IMR-90 (cell line): ENCODE results near the gene NCF2. TPM values are rescaled to one million over a fixed set of nuclear protein-coding genes. Genes with fewer than 3 reads are reported as not detected.

Source experiments
- ATAC-seq: fragments of 200-7000 bp; cut with Tn5 transposase; 2 replicates; pipeline ENCODE4 v1.9.1; 2020; ENCODE audit warnings: low read depth, mild to moderate bottlenecking, moderate library complexity
- BruUV-seq: library from RNA; stranded (reverse); fragments of 400-500 nt; replicated peaks from 2 replicates; lab custom pipeline; 2021; lab: Mats Ljungman, UMichigan
- CTCF ChIA-PET: fragments of 300-600 bp; formaldehyde crosslinking; extraction: SDS; loops from one replicate; lab custom pipeline; 2021; ENCODE audit warnings: antibody characterized with exemption; lab: Yijun Ruan, JAX
- POLR2A ChIA-PET: fragments of 300-600 bp; sonication (Branson Sonifier 250); formaldehyde crosslinking; loops from one replicate; lab custom pipeline; 2022; ENCODE audit warnings: antibody characterized with exemption; ENCODE audit not compliant: unreplicated experiment; lab: Charles Lee
- DNase-seq: peaks from one replicate; pipeline ENCODE4 v3.0.0; 2013
- H2AFZ ChIP-seq: replicated peaks from 2 replicates; pipeline ENCODE3; 2013; ENCODE audit warnings: low read length, mild to moderate bottlenecking; ENCODE audit not compliant: poor library complexity
- H2AK5ac ChIP-seq: 2 replicates; pipeline ENCODE4 v1.6.1; 2013; ENCODE audit warnings: low read depth, low read length, inconsistent platforms
- H2AK9ac ChIP-seq: replicated peaks from 2 replicates; pipeline ENCODE3; 2013; ENCODE audit warnings: mild to moderate bottlenecking, low read depth, low read length, moderate library complexity; ENCODE audit not compliant: poor library complexity
- H2BK120ac ChIP-seq: 2 replicates; pipeline ENCODE4 v1.6.1; 2013; ENCODE audit warnings: low read depth, low read length, inconsistent platforms
- H2BK15ac ChIP-seq: 3 replicates; pipeline ENCODE4 v1.6.1; 2013; ENCODE audit warnings: low read depth, low read length, inconsistent platforms
- H2BK20ac ChIP-seq: 2 replicates; pipeline ENCODE4 v1.6.1; 2013; ENCODE audit warnings: low read depth, mild to moderate bottlenecking, inconsistent platforms, low read length, moderate library complexity
- H2BK5ac ChIP-seq: 2 replicates; pipeline ENCODE4 v1.6.1; 2013; ENCODE audit warnings: mild to moderate bottlenecking, low read depth, low read length, inconsistent platforms; ENCODE audit not compliant: poor library complexity, severe bottlenecking
- H3K14ac ChIP-seq: replicated peaks from 2 replicates; pipeline ENCODE4 v1.6.1; 2013; ENCODE audit warnings: low read depth, low read length, inconsistent platforms
- H3K18ac ChIP-seq: 2 replicates; pipeline ENCODE4 v1.6.1; 2013; ENCODE audit warnings: low read depth, low read length, control low read depth
- H3K23ac ChIP-seq: 2 replicates; pipeline ENCODE4 v1.6.1; 2013; ENCODE audit warnings: low read depth, low read length, inconsistent platforms
- H3K27ac ChIP-seq: 2 replicates; pipeline ENCODE4 v1.5.1; 2013; ENCODE audit warnings: mild to moderate bottlenecking, control low read depth, low read length; ENCODE audit not compliant: insufficient read depth
- H3K27me3 ChIP-seq: 2 replicates; pipeline ENCODE4 v1.6.1; 2013; ENCODE audit warnings: low read length; ENCODE audit not compliant: control insufficient read depth, insufficient read depth
- H3K36me3 ChIP-seq: 2 replicates; pipeline ENCODE4 v1.6.1; 2013; ENCODE audit warnings: low read length, mixed read lengths; ENCODE audit not compliant: control insufficient read depth, insufficient read depth
- H3K4ac ChIP-seq: 2 replicates; pipeline ENCODE4 v1.6.1; 2013; ENCODE audit warnings: low read depth, low read length, inconsistent platforms
- H3K4me1 ChIP-seq: 2 replicates; pipeline ENCODE4 v1.6.1; 2013; ENCODE audit warnings: low read length, mixed read lengths; ENCODE audit not compliant: control insufficient read depth, insufficient read depth
- H3K4me2 ChIP-seq: 2 replicates; pipeline ENCODE4 v1.6.1; 2013; ENCODE audit warnings: low read depth, mild to moderate bottlenecking, control low read depth, low read length, moderate library complexity
- H3K4me3 ChIP-seq: 2 replicates; pipeline ENCODE4 v1.5.1; 2013; ENCODE audit warnings: low read depth, mild to moderate bottlenecking, control low read depth, low read length, moderate library complexity; ENCODE audit not compliant: insufficient read depth
- H3K56ac ChIP-seq: 2 replicates; pipeline ENCODE4 v1.6.1; 2013; ENCODE audit warnings: low read length, inconsistent platforms; ENCODE audit not compliant: insufficient read depth; ENCODE audit errors: extremely low read depth
- H3K79me1 ChIP-seq, 2 experiments: 2 replicates each; pipeline ENCODE4 v1.6.1; 2013; ENCODE audit warnings: low read length in 2 of 2, inconsistent platforms in 1 of 2, low read depth in 1 of 2
- H3K9ac ChIP-seq: 2 replicates; pipeline ENCODE4 v1.6.1; 2013; ENCODE audit warnings: low read depth, low read length, control low read depth
- H3K9me1 ChIP-seq: 2 replicates; pipeline ENCODE4 v1.6.1; 2013; ENCODE audit warnings: low read length, inconsistent platforms; ENCODE audit not compliant: insufficient read depth
- H3K9me3 ChIP-seq: 2 replicates; pipeline ENCODE4 v1.6.1; 2013; ENCODE audit warnings: low read length; ENCODE audit not compliant: control insufficient read depth, insufficient read depth
- H4K20me1 ChIP-seq: 2 replicates; pipeline ENCODE4 v1.6.1; 2013; ENCODE audit warnings: low read length, inconsistent platforms; ENCODE audit not compliant: insufficient read depth
- H4K5ac ChIP-seq: 2 replicates; pipeline ENCODE4 v1.6.1; 2013; ENCODE audit warnings: mild to moderate bottlenecking, low read depth, low read length, control low read depth
- H4K8ac ChIP-seq, 2 experiments: 2 replicates each; pipeline ENCODE4 v1.6.1; 2013; ENCODE audit warnings: low read depth in 2 of 2, low read length in 2 of 2, control low read depth in 1 of 2, inconsistent platforms in 1 of 2
- H4K91ac ChIP-seq: 2 replicates; pipeline ENCODE4 v1.6.1; 2013; ENCODE audit warnings: low read depth, low read length, inconsistent platforms; ENCODE audit not compliant: insufficient read depth
- BHLHE40 ChIP-seq: fragments of 150-350 bp; IDR thresholded peaks from 2 replicates; pipeline ENCODE4 v1.6.1; 2016; ENCODE audit warnings: mild to moderate bottlenecking, low read depth, low read length
- CHD1 ChIP-seq: IDR thresholded peaks from 2 replicates; pipeline ENCODE4 v1.6.1; 2012; ENCODE audit warnings: low read depth, low read length, improper control_type of control experiment
- FOS ChIP-seq: fragments of 150-350 bp; IDR thresholded peaks from 2 replicates; pipeline ENCODE4 v1.6.1; 2016; ENCODE audit warnings: low read depth, low read length
- MAZ ChIP-seq: IDR thresholded peaks from 2 replicates; pipeline ENCODE4 v1.6.1; 2012; ENCODE audit warnings: low read depth, mild to moderate bottlenecking, low read length, improper control_type of control experiment, moderate library complexity, borderline replicate concordance
- NFE2L2 ChIP-seq: fragments of 150-350 bp; IDR thresholded peaks from 2 replicates; pipeline ENCODE4 v1.6.1; 2016; ENCODE audit warnings: low read depth, mild to moderate bottlenecking, low read length
- POLR2A ChIP-seq: IDR thresholded peaks from 2 replicates; pipeline ENCODE4 v1.6.1; 2012; ENCODE audit warnings: mild to moderate bottlenecking, low read depth, low read length
- WGBS, 2 experiments: methylation state at CpG; one replicate each; pipeline versions ENCODE4 v1.1.5 to v1.1.7; 2013; ENCODE audit warnings: missing lambda C conversion rate in 2 of 2; ENCODE audit not compliant: insufficient read length in 1 of 2; ENCODE audit errors: extremely low coverage in 2 of 2; 5-methylcytosine and 5-hydroxymethylcytosine counted together
- dilution Hi-C: fragments of 300-500 bp; cut with HindIII; formaldehyde crosslinking; loops from one replicate; pipeline ENCODE4 v1.14.3; 2018; ENCODE audit warnings: low sequenced_read_pairs; ENCODE audit not compliant: unreplicated experiment
- in situ Hi-C: fragments of 300-500 bp; cut with MboI; formaldehyde crosslinking; loops from 3 replicates; pipeline ENCODE4 v1.14.3; 2019; ENCODE audit warnings: low sequenced_read_pairs, inconsistent platforms, mixed read lengths
- intact Hi-C: fragments of 100-400 bp; cut with micrococcal nuclease; formaldehyde crosslinking; loops from 2 replicates; pipeline ENCODE4 v1.10.0; 2022
- polyA plus RNA-seq, 3 experiments: library from polyadenylated mRNA; depleted of rRNA; stranded (reverse); fragments of >200 nt; gene quantifications; 2 replicates each; pipeline ENCODE4 v1.2.3, GENCODE V29; 2012; ENCODE audit warnings: low replicate concordance in 1 of 3
- total RNA-seq: library from RNA; depleted of rRNA; stranded (reverse); fragments of >200 nt; gene quantifications from 2 replicates; pipeline ENCODE4 v1.2.3, GENCODE V29; 2012

The NCF2 gene
- total and polyA plus RNA-seq, 2 of the 4 experiments (the other 2 are of a cell fraction) = 3.2 to 4.2 TPM

DNA sequence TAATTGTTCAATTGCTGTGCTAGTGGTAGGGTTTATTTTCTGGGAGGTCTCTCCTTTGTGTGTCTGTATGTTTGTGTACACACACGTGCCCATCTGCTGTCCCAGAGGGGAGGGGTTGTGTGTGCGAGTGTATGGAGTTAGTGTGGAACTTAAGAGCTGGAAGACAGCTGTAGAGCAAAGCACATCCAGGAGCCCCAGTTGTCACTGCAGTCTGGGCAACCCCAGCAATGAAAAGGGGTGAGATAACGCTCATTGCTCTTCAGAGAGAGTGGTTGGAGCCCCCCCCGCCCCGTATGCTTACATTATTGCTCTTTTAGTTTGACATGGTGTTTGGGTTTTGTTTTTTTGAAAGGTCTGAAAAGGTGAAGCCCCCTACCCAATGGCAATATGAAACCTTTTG lies 36.9 kb downstream of the NCF2 start:
- POLR2A ChIA-PET = no interaction called here
- CTCF ChIA-PET = no interaction called here
- in situ Hi-C loops = no loop called here

More for the DNA sequence above, 36.9 kb downstream of the NCF2 start:
- Histone ChIP-seq H3K23ac (no peak overlapping the region), H4K91ac (no peak overlapping the region), H2AK5ac (no peak overlapping the region), H2BK5ac (no peak overlapping the region), H3K14ac (no peak overlapping the region), H4K8ac (no peak overlapping the region), H4K5ac (no peak overlapping the region), H3K4me2 (no peak overlapping the region), H3K4me3 (no peak overlapping the region), H3K4me1 (peaks cover 3% of the 10 kb centered on the region), H2BK120ac (no peak overlapping the region), H3K18ac (no peak overlapping the region), H3K27ac (no peak overlapping the region), H3K4ac (no peak overlapping the region), H4K20me1 (no peaks in the 10 kb centered on the region), H3K56ac (no peak overlapping the region), H2BK15ac (no peak overlapping the region), H3K27me3 (no peaks in the 10 kb centered on the region), H3K9me1 (no peaks in the 10 kb centered on the region; the same call in 1 of the 2 replicates), H3K79me1 (no peaks in the 10 kb centered on the region; a peak in 1 of 4 replicates), H2AFZ (no peak overlapping the region), H3K9ac (no peak overlapping the region), H3K36me3 (peaks cover 25% of the 10 kb centered on the region), H2AK9ac (no peak overlapping the region), H2BK20ac (no peak overlapping the region), H3K9me3 (no peaks in the 10 kb centered on the region)
- intact Hi-C loops = loop anchor here (5.0 kb wide), 1 partner anchor 36 kb away; no protein-coding TSS in a partner anchor
- ATAC-seq (no peak), DNase-seq (no peak)
- WGBS, 2 experiments = no CpG with 5 or more reads among the region's 5 CpGs
- dilution Hi-C loops = no loop called here
- TF ChIP-seq POLR2A (no peak), CHD1 (no peak), MAZ (no peak), NFE2L2 (no peak), BHLHE40 (no peak), FOS (no peak)
- no TSS peak for BruUV-seq
